Endodermal cell (in vitro differentiated cells): ENCODE results near the gene VSNL1. TPM values are rescaled to one million over a fixed set of nuclear protein-coding genes. Genes with fewer than 3 reads are reported as not detected.

Experiments used
- DNase-seq: peaks from one replicate; pipeline ENCODE4 v3.0.0-alpha.2; 2017
- H3K27ac ChIP-seq: 2 replicates; pipeline ENCODE4 v1.5.1; 2013; ENCODE audit warnings: mild to moderate bottlenecking, low read depth, low read length, moderate library complexity
- H3K27me3 ChIP-seq: 2 replicates; pipeline ENCODE4 v1.6.1; 2013; ENCODE audit warnings: mild to moderate bottlenecking, low read length, moderate library complexity; ENCODE audit not compliant: insufficient read depth, control insufficient read depth, poor library complexity, severe bottlenecking
- H3K36me3 ChIP-seq: 2 replicates; pipeline ENCODE4 v1.7.0; 2013; ENCODE audit warnings: mild to moderate bottlenecking, low read length, moderate library complexity; ENCODE audit not compliant: control insufficient read depth, insufficient read depth
- H3K4me1 ChIP-seq: one replicate; pipeline ENCODE4 v1.7.0; 2013; ENCODE audit warnings: low read length; ENCODE audit not compliant: control insufficient read depth, insufficient read depth
- H3K4me3 ChIP-seq: 2 replicates; pipeline ENCODE4 v1.5.1; 2013; ENCODE audit warnings: mild to moderate bottlenecking, low read length, moderate library complexity
- H3K9ac ChIP-seq: 2 replicates; pipeline ENCODE4 v1.6.1; 2013; ENCODE audit warnings: mild to moderate bottlenecking, low read length, moderate library complexity; ENCODE audit not compliant: poor library complexity, severe bottlenecking; ENCODE audit errors: extremely low read depth
- H3K9me3 ChIP-seq: 2 replicates; pipeline ENCODE4 v1.6.1; 2013; ENCODE audit warnings: mild to moderate bottlenecking, low read length, moderate library complexity; ENCODE audit not compliant: control insufficient read depth
- H3K27ac Mint-ChIP-seq: 2 replicates; pipeline ENCODE4 v1.8.0; 2020; ENCODE audit warnings: mixed read lengths
- H3K27me3 Mint-ChIP-seq: 2 replicates; pipeline ENCODE4 v1.8.0; 2021; ENCODE audit warnings: mild to moderate bottlenecking, mixed read lengths; ENCODE audit not compliant: insufficient read depth
- H3K36me3 Mint-ChIP-seq: 2 replicates; pipeline ENCODE4 v1.8.0; 2020; ENCODE audit warnings: low read depth, mixed read lengths
- H3K4me1 Mint-ChIP-seq: 2 replicates; pipeline ENCODE4 v1.8.0; 2020; ENCODE audit warnings: mixed read lengths
- H3K4me3 Mint-ChIP-seq: 2 replicates; pipeline ENCODE4 v1.8.0; 2020; ENCODE audit warnings: mild to moderate bottlenecking, moderate library complexity, mixed read lengths
- H3K9me3 Mint-ChIP-seq: 2 replicates; pipeline ENCODE4 v1.8.0; 2020; ENCODE audit warnings: mild to moderate bottlenecking, mixed read lengths
- CTCF ChIP-seq: fragments of 200-600 bp; sonication (generic); conservative IDR thresholded peaks from 2 replicates; pipeline ENCODE4 v1.5.0; 2021; ENCODE audit warnings: antibody characterized with exemption, mild to moderate bottlenecking
- WGBS, 2 experiments: methylation state at CpG; one replicate each; pipeline versions ENCODE4 v1.1.5 to v1.1.7; 2013; ENCODE audit warnings: missing lambda C conversion rate in 2 of 2, mixed read lengths in 1 of 2; ENCODE audit not compliant: insufficient coverage in 1 of 2, insufficient read length in 1 of 2; 5-methylcytosine and 5-hydroxymethylcytosine counted together
- total RNA-seq, 2 donors: library from RNA; stranded (reverse); fragmentation: NEBNext Ultra II Directional in 1 of 2; extraction: Animal tissue kit (Norgen Biotek cat#: 25700) in 1 of 2; gene quantifications; 2 replicates in 1 of 2; 3 replicates in 1 of 2; pipeline ENCODE4 v1.2.1, GENCODE V29; 2021

Gene VSNL1
- total RNA-seq, 2 donors from 2014 or later = 1.4 to 3.3 TPM

DNA sequence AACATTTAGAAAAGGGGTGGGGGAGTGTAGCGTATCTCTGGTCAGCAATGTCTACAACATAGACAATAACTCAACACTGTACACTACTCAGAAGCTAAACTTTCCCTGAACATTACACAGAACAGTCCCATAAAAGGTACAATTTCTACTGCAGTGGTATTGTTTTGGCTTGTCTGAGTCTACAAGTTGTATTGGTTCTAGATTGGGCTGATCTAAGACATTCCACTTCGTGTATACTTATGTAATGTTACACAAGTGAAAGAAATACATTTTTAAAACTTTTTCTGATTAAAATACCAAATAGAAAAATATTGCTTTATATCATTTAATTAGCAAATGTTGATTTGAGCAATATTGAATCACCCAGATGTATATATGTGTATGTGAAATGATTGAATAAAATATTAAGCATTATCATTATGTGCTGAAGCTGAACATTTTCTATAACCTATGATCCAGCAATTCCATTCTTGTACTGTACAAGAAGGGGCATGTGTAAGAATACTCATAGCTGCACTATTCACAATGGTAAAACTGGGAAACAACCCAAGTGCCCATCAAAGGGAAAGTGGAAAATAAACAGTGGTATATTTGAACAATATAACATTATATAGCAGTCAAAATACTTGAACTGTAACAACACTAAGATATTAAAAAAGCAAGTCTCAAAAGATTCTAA is 52.4 kb downstream of the VSNL1 start:
- peaks cover 9% of the 10 kb centered on the region for H3K4me1 ChIP-seq
- H3K27ac ChIP-seq = no peak overlapping the region
- no peaks in the 10 kb centered on the region for H3K27me3 ChIP-seq
- H3K9ac ChIP-seq = no peak overlapping the region
- Mint-ChIP-seq H3K27ac (no peak overlapping the region), H3K4me3 (no peak overlapping the region), H3K4me1 (peaks cover 31% of the 10 kb centered on the region), H3K9me3 (no peaks in the 10 kb centered on the region), H3K36me3 (no peaks in the 10 kb centered on the region), H3K27me3 (no peaks in the 10 kb centered on the region)
- no peak for DNase-seq
- no peak overlapping the region for H3K4me3 ChIP-seq
- WGBS, 2 experiments = 100% methylated on average over 1 of the region's 2 CpGs; no CpG with 5 or more reads in 1 of the 2 experiments
- no peaks in the 10 kb centered on the region for H3K9me3 ChIP-seq
- no peak for TF ChIP-seq CTCF
- no peaks in the 10 kb centered on the region for H3K36me3 ChIP-seq

- H3K9me3 ChIP-seq = no peaks in the 10 kb centered on the region
- H3K27me3 Mint-ChIP-seq = no peaks in the 10 kb centered on the region
- peaks cover 9% of the 10 kb centered on the region for H3K4me1 ChIP-seq
These were observed 52.9 kb downstream of the VSNL1 start for GRCh38 chr2:17593445-17593840.

DNA sequence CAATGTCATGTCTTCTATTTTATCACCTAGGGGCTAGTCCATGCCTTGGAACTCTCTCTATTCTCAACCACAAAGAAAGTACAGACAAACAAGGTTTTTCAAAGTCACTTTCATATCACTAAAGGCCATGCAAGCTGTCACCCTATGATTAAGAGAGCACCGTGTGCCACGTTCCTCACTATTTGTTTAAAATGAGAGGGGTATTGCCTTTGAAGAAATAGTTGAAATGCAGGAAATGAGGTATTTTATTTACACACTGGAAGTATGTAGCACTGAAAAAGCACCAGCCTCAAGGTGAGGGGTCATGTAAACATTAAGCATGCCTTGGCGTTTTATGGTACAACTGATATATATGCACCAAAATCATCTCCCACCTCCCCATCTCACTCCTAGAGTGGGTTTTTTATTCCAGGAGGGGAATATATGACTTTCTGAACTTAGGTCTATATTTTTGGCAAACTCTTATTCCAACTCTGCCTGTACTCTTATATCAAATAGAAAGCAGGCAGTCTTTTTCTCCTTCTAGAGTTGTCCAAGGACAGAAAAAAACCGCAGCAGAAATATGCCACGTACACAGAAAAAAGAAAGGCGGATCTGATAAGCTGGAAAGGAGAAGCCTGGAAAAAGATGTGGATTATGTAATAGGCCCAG is 53.5 kb downstream of the VSNL1 start:
- Histone ChIP-seq H3K9me3 (no peaks in the 10 kb centered on the region), H3K36me3 (no peaks in the 10 kb centered on the region), H3K4me3 (no peak overlapping the region), H3K4me1 (peaks cover 9% of the 10 kb centered on the region), H3K27me3 (no peaks in the 10 kb centered on the region), H3K27ac (no peak overlapping the region), H3K9ac (no peak overlapping the region)
- peaks cover 29% of the 10 kb centered on the region for H3K4me1 Mint-ChIP-seq
- no peak overlapping the region for H3K4me3 Mint-ChIP-seq
- WGBS, 2 experiments = 84 to 94% methylated on average over 3 to 6 of the region's 6 CpGs
- no peaks in the 10 kb centered on the region for H3K36me3 Mint-ChIP-seq
- TF ChIP-seq CTCF = no peak
- H3K27ac Mint-ChIP-seq = no peak overlapping the region
- no peaks in the 10 kb centered on the region for H3K9me3 Mint-ChIP-seq
- H3K27me3 Mint-ChIP-seq = no peaks in the 10 kb centered on the region
- DNase-seq = no peak

More at GRCh38 chr2:17593445-17593840, 52.9 kb downstream of the VSNL1 start:
- no peak overlapping the region for H3K4me3 ChIP-seq
- DNase-seq = no peak
- H3K36me3 ChIP-seq = no peaks in the 10 kb centered on the region
- no peak overlapping the region for H3K4me3 Mint-ChIP-seq
- no peak overlapping the region for H3K27ac Mint-ChIP-seq
- H3K9ac ChIP-seq = no peak overlapping the region
- H3K36me3 Mint-ChIP-seq = no peaks in the 10 kb centered on the region
- H3K9me3 Mint-ChIP-seq = no peaks in the 10 kb centered on the region
- H3K4me1 Mint-ChIP-seq = peaks cover 29% of the 10 kb centered on the region
- 100% methylated on average over 2 of the region's 2 CpGs; no CpG with 5 or more reads in 1 of the 2 experiments for WGBS, 2 experiments
- H3K27me3 ChIP-seq = no peaks in the 10 kb centered on the region
- H3K27ac ChIP-seq = no peak overlapping the region
- TF ChIP-seq CTCF = no peak
